Measurements from ENCODE around the gene PEX14. TPM values are rescaled to one million over a fixed set of nuclear protein-coding genes. Genes with fewer than 3 reads are reported as not detected.
A peak's percentile ranks its signal among the peaks of the same experiment; 100 is the strongest.

Gene PEX14
- total and polyA plus RNA-seq, 8 donors: 17.3 to 22.9 (median 20.7) TPM

- Histone ChIP-seq H3K4me3 (peak within 1 kb of the TSS; percentile 85 to 87), H3K27ac (peak within 1 kb of the TSS; percentile 2 to 74), H3K36me3 (no peaks in the 10 kb centered on the region), H3K27me3 (no peaks in the 10 kb centered on the region), H3K9me3 (no peaks in the 10 kb centered on the region), H3K4me1 (peaks cover 7 to 26% of the 10 kb centered on the region in 2 donors)
- DNase-seq (peak; percentile 94 to 97 (median 94)), ATAC-seq (peak; percentile 95)
- intact Hi-C loops (cut with DNase I): loop anchor here in 1 of 2 donors (10.0 kb wide), 1 partner anchor 64 kb away; no protein-coding TSS in a partner anchor
- TF ChIP-seq CTCF (IDR thresholded peaks at IDR 0.05): peak; percentile 94 to 96
Observed at GRCh38 chr1:10430216-10431069, 44.3 kb upstream of the PEX14 start, which contains the start of gene CENPS. TSS of gene CENPS (plus strand) at chr1:10430433. CDS start at chr1:10430518, 85 bp downstream.

- ATAC-seq (no peak), DNase-seq (no peak)
- Histone ChIP-seq H3K4me1 (peaks cover 7 to 26% of the 10 kb centered on the region in 2 donors), H3K27ac (peak overlapping the region in 1 of 2 donors; percentile 74), H3K9me3 (no peaks in the 10 kb centered on the region), H3K27me3 (no peaks in the 10 kb centered on the region), H3K4me3 (peak overlapping the region; percentile 85 to 87), H3K36me3 (no peaks in the 10 kb centered on the region)
- TF ChIP-seq CTCF (IDR thresholded peaks at IDR 0.05): no peak
- intact Hi-C loops (cut with DNase I): loop anchor here in 1 of 2 donors (10.0 kb wide), 1 partner anchor 64 kb away; no protein-coding TSS in a partner anchor
Observed at GRCh38 chr1:10431070-10431730, 43.5 kb upstream of the PEX14 start.

GRCh38 chr1:10432910-10433700, 41.6 kb upstream of the PEX14 start:
- Histone ChIP-seq H3K36me3 (no peaks in the 10 kb centered on the region), H3K27ac (no peak overlapping the region)

GRCh38 chr1:10433790-10434189, 41.0 kb upstream of the PEX14 start:
- ATAC-seq (no peak), DNase-seq (no peak)
- Histone ChIP-seq H3K9me3 (no peaks in the 10 kb centered on the region), H3K27me3 (no peaks in the 10 kb centered on the region), H3K4me3 (no peak overlapping the region), H3K36me3 (no peaks in the 10 kb centered on the region), H3K27ac (no peak overlapping the region), H3K4me1 (peaks cover 7 to 26% of the 10 kb centered on the region in 2 donors)
- TF ChIP-seq CTCF (IDR thresholded peaks at IDR 0.05): no peak
- intact Hi-C loops (cut with DNase I): loop anchor here in 1 of 2 donors (10.0 kb wide), 1 partner anchor 61 kb away; no protein-coding TSS in a partner anchor

More at GRCh38 chr1:10432910-10433700, 41.6 kb upstream of the PEX14 start:
- Histone ChIP-seq H3K27me3 (no peaks in the 10 kb centered on the region), H3K4me3 (no peak overlapping the region), H3K4me1 (peaks cover 7 to 26% of the 10 kb centered on the region in 2 donors), H3K9me3 (no peaks in the 10 kb centered on the region)
- intact Hi-C loops (cut with DNase I): loop anchor here in 1 of 2 donors (10.0 kb wide), 1 partner anchor 62 kb away; no protein-coding TSS in a partner anchor
- no peak for ATAC-seq
- no peak for TF ChIP-seq CTCF (IDR thresholded peaks at IDR 0.05)
- DNase-seq: no peak
